GM12872 (cell line): ENCODE results near the gene PTPRR.

Experiments used
- CTCF ChIP-seq: IDR thresholded peaks from 3 replicates; pipeline ENCODE4 v1.5.1; 2011; ENCODE audit warnings: low read depth, mild to moderate bottlenecking, low read length, moderate library complexity; ENCODE audit not compliant: insufficient read depth

The PTPRR gene

GRCh38 chr12:70883855-70884254 is 36.7 kb downstream of the PTPRR start:
- no peak for TF ChIP-seq CTCF

DNA sequence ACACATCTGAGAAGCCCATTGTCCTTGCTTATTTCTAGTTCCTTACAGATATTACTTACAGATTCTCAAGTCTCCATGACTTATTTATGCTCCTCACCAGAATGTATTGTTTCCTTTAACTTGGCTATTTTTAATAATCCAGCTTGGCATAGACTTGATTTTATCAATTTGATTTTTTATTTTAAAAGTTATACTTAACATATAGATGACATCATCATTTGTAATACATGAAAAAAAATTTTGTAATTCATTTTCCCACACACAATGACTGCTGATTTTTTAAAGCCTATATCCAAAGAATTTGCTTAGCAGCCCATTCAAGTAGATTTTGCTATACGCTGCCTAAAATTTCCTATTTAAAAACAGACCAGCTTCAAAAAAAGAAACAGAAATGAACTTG is 39.8 kb downstream of the PTPRR start:
- TF ChIP-seq CTCF, result no peak

- no peak for TF ChIP-seq CTCF
Measured at GRCh38 chr12:70876952-70877351, 43.6 kb downstream of the PTPRR start.

- no peak for TF ChIP-seq CTCF
Measured at GRCh38 chr12:70875628-70876027, 44.9 kb downstream of the PTPRR start.

GRCh38 chr12:70854881-70855568 is 65.5 kb downstream of the PTPRR start:
- no peak for TF ChIP-seq CTCF

- TF ChIP-seq CTCF, result no peak
Measured at GRCh38 chr12:70854138-70854537, 66.4 kb downstream of the PTPRR start.

DNA sequence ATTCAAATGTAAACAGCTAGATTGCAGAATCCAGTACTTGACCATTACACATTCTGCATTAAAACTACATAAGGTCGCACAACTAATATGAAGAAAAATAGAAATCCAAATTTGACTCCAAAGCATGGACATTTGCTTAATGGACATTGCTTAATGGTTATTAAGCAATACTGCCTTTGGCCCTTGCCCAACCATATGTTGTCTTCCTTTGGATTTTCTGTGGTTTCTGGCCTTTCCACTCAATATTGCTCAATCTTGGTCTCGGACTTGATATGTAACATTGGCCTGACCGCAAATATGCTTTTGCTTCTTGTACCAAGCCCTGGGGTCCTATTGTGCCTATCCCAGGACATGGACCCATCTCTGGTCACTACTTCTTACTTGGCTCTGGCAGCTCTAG is 67.2 kb downstream of the PTPRR start:
- no peak for TF ChIP-seq CTCF
